Measurements from ENCODE around the gene LETMD1. TPM values are rescaled to one million over a fixed set of nuclear protein-coding genes. Genes with fewer than 3 reads are reported as not detected.

Gene LETMD1
- total and polyA plus RNA-seq, 2 donors (not counting 3 experiments of a cell fraction or from before 2014, with no cell fraction given): 38.9 to 47.7 TPM

GRCh38 chr12:51075390-51075789 is 27.3 kb downstream of the LETMD1 start:
- H3K9ac ChIP-seq (replicated peaks; ENCODE audit: extremely low read depth, insufficient read depth, low read length): no peak overlapping the region
- no peaks in the 10 kb centered on the region for H3K9me1 ChIP-seq (replicated peaks; ENCODE audit: control insufficient read depth, extremely low read depth, insufficient read depth, low read length)
- no TSS peak for BruUV-seq (replicated peaks)
- intact Hi-C loops (cut with micrococcal nuclease) (no loop called here), dilution Hi-C loops (cut with MboI; ENCODE audit: extremely low pct_ligation_motif_present, low sequenced_read_pairs) (no loop called here)
- no peak for DNase-seq (ENCODE audit: low read depth, low spot score)
- no peak for TF ChIP-seq MYC (IDR thresholded peaks at IDR 0.05; ENCODE audit: low read depth, low read length)
- no peak for TF ChIP-seq GATA2 (IDR thresholded peaks at IDR 0.05; ENCODE audit: insufficient read depth, insufficient read length, low read depth, low read length)
- TF ChIP-seq FOS (IDR thresholded peaks at IDR 0.05; ENCODE audit: borderline replicate concordance, insufficient read depth, low read length): no peak
- no peak for TF ChIP-seq CTCF (IDR thresholded peaks at IDR 0.05; ENCODE audit: extremely low read depth in 1 of 2, insufficient read depth in 1 of 2, low read depth in 1 of 2, low read length in 2 of 2)
- no peak for TF ChIP-seq EZH2 (IDR thresholded peaks at IDR 0.05; ENCODE audit: borderline replicate concordance, low read depth, low read length, severe bottlenecking)
- TF ChIP-seq JUN (IDR thresholded peaks at IDR 0.05; ENCODE audit: borderline replicate concordance, insufficient read depth, insufficient read length, low read depth): no peak
- TF ChIP-seq MAX (IDR thresholded peaks at IDR 0.05; ENCODE audit: insufficient read depth, insufficient read length): no peak
- no peak for TF ChIP-seq POLR2A (IDR thresholded peaks at IDR 0.05; ENCODE audit: low read depth, low read length)
- TF ChIP-seq POLR2AphosphoS5 (IDR thresholded peaks at IDR 0.05; ENCODE audit: insufficient read depth, low read depth, low read length): no peak
- H3K4me1 ChIP-seq (ENCODE audit: control insufficient read depth, extremely low read depth, insufficient read depth, low read length): no peaks in the 10 kb centered on the region
- H3K4me2 ChIP-seq (ENCODE audit: insufficient read depth, low read length): no peak overlapping the region
- no peak overlapping the region for H3K4me3 ChIP-seq (replicated peaks in 1 of 3; ENCODE audit: insufficient read depth in 1 of 3, low read depth in 1 of 3, low read length in 3 of 3)
- peaks cover 8% of the 10 kb centered on the region for H4K20me1 ChIP-seq (replicated peaks; ENCODE audit: control insufficient read depth, extremely low read depth, insufficient read depth, low read length)
- FAIRE-seq: no peak
- no peaks in the 10 kb centered on the region for H3K9me3 ChIP-seq (replicated peaks; ENCODE audit: control insufficient read depth, insufficient read depth, low read length)
- CTCF ChIA-PET: interaction anchor here (0.7 to 2.1 kb wide), 3 partner anchors 14 to 265 kb away, joined by 3 to 6 read pairs (median 5); no protein-coding TSS in a partner anchor
- POLR2A ChIA-PET: no interaction called here
- no peak overlapping the region for H2AFZ ChIP-seq (ENCODE audit: low read depth, low read length)
- no peaks in the 10 kb centered on the region for H3K27me3 ChIP-seq (ENCODE audit: control insufficient read depth in 2 of 2, insufficient read depth in 2 of 2, low read length in 2 of 2)
- H3K79me2 ChIP-seq (ENCODE audit: control insufficient read depth, insufficient read depth, low read length): peaks cover 36% of the 10 kb centered on the region
- peaks cover under 1 to 8% of the 10 kb centered on the region in 2 experiments for H3K36me3 ChIP-seq (ENCODE audit: control insufficient read depth in 2 of 2, extremely low read depth in 1 of 2, insufficient read depth in 2 of 2, low read length in 2 of 2)
- no peak overlapping the region for H3K27ac ChIP-seq (ENCODE audit: insufficient read depth, low read depth, low read length)

All from endothelial cell of umbilical vein (primary cell).